GM23338 (cell line): ENCODE results near the gene SPATA9. TPM values are rescaled to one million over a fixed set of nuclear protein-coding genes. Genes with fewer than 3 reads are reported as not detected.

Source experiments
- ATAC-seq: fragments of 200-7000 bp; cut with Tn5 transposase; 3 replicates; pipeline ENCODE4 v1.9.1; 2020
- DNase-seq: peaks from one replicate; pipeline ENCODE4 v3.0.0-alpha.2; 2015; ENCODE audit warnings: low spot score
- H2AFZ ChIP-seq: fragments of 200-600 bp; sonication (generic); 2 replicates; pipeline ENCODE4 v1.8.0; 2016; ENCODE audit warnings: antibody characterized with exemption, mild to moderate bottlenecking, moderate library complexity
- H3F3A ChIP-seq: fragments of 200-600 bp; sonication (generic); replicated peaks from 2 replicates; pipeline ENCODE4 v1.8.0; 2017; ENCODE audit warnings: antibody characterized with exemption, mixed run types, low read depth
- H3K27ac ChIP-seq: fragments of 200-600 bp; sonication (generic); 2 replicates; pipeline ENCODE4 v1.6.1; 2016; ENCODE audit warnings: low read depth
- H3K27me3 ChIP-seq: fragments of 200-600 bp; sonication (generic); 2 replicates; pipeline ENCODE4 v1.8.0; 2016; ENCODE audit warnings: mild to moderate bottlenecking, mixed run types, moderate library complexity; ENCODE audit not compliant: insufficient read depth
- H3K36me3 ChIP-seq: fragments of 200-600 bp; sonication (generic); 2 replicates; pipeline ENCODE4 v1.8.0; 2016; ENCODE audit warnings: mild to moderate bottlenecking; ENCODE audit not compliant: insufficient read depth
- H3K4me1 ChIP-seq: fragments of 200-600 bp; sonication (generic); 2 replicates; pipeline ENCODE4 v1.8.0; 2016; ENCODE audit warnings: mild to moderate bottlenecking, moderate library complexity; ENCODE audit not compliant: insufficient read depth
- H3K4me2 ChIP-seq: fragments of 200-600 bp; sonication (generic); 2 replicates; pipeline ENCODE4 v1.7.1; 2017; ENCODE audit warnings: mixed run types
- H3K4me3 ChIP-seq: fragments of 200-600 bp; sonication (generic); 2 replicates; pipeline ENCODE4 v1.6.1; 2016; ENCODE audit warnings: mixed run types
- H3K79me2 ChIP-seq: fragments of 200-600 bp; sonication (generic); replicated peaks from 2 replicates; pipeline ENCODE4 v1.8.0; 2017; ENCODE audit warnings: mild to moderate bottlenecking; ENCODE audit not compliant: insufficient read depth
- H3K9me2 ChIP-seq: fragments of 200-600 bp; sonication (generic); 2 replicates; pipeline ENCODE4 v1.8.0; 2017; ENCODE audit not compliant: insufficient read depth
- H4K20me1 ChIP-seq: fragments of 200-600 bp; sonication (generic); replicated peaks from 2 replicates; pipeline ENCODE4 v1.8.0; 2017; ENCODE audit warnings: mild to moderate bottlenecking; ENCODE audit not compliant: insufficient read depth
- H3K27ac Mint-ChIP-seq: 2 replicates; pipeline ENCODE4 v1.8.0; 2020; ENCODE audit warnings: inconsistent platforms, mild to moderate bottlenecking, moderate library complexity, mixed read lengths
- H3K27me3 Mint-ChIP-seq: 3 replicates; pipeline ENCODE4 v1.8.0; 2022; ENCODE audit warnings: low read depth, mild to moderate bottlenecking, moderate library complexity, mixed read lengths, inconsistent platforms; ENCODE audit not compliant: insufficient read depth, poor library complexity
- H3K36me3 Mint-ChIP-seq: 3 replicates; pipeline ENCODE4 v1.8.0; 2021; ENCODE audit warnings: low read depth, mild to moderate bottlenecking, inconsistent platforms, moderate library complexity, mixed read lengths
- H3K4me1 Mint-ChIP-seq: 3 replicates; pipeline ENCODE4 v1.8.0; 2020; ENCODE audit warnings: mild to moderate bottlenecking, inconsistent platforms, mixed read lengths
- H3K4me3 Mint-ChIP-seq: 3 replicates; pipeline ENCODE4 v1.8.0; 2021; ENCODE audit warnings: moderate library complexity, mild to moderate bottlenecking, inconsistent platforms, mixed read lengths
- H3K9me3 Mint-ChIP-seq: 3 replicates; pipeline ENCODE4 v1.8.0; 2020; ENCODE audit warnings: moderate library complexity, mild to moderate bottlenecking, inconsistent platforms, mixed read lengths
- CREB1 ChIP-seq: fragments of 250-450 bp; sonication (Bioruptor Pico); IDR thresholded peaks from 2 replicates; pipeline ENCODE4 v1.5.0; 2020; ENCODE audit warnings: low read depth, mild to moderate bottlenecking, moderate library complexity
- EZH2 ChIP-seq: fragments of 200-600 bp; sonication (generic); IDR thresholded peaks from one replicate; pipeline ENCODE4 v1.8.0; 2017; ENCODE audit warnings: antibody characterized with exemption, mild to moderate bottlenecking, low read depth; ENCODE audit not compliant: unreplicated experiment
- EZH2phosphoT487 ChIP-seq: fragments of 200-600 bp; sonication (generic); IDR thresholded peaks from one replicate; pipeline ENCODE4 v1.8.1; 2018; ENCODE audit warnings: antibody characterized with exemption; ENCODE audit not compliant: unreplicated experiment
- NANOG ChIP-seq: IDR thresholded peaks from 2 replicates; pipeline ENCODE4 v1.6.1; 2016; ENCODE audit warnings: antibody characterized with exemption, borderline replicate concordance
- POLR2AphosphoS5 ChIP-seq: IDR thresholded peaks from 2 replicates; pipeline ENCODE4 v1.6.1; 2016; ENCODE audit warnings: antibody characterized with exemption, low read depth
- STAT1 ChIP-seq: IDR thresholded peaks from one replicate; pipeline ENCODE4 v1.6.1; 2016; ENCODE audit warnings: antibody characterized with exemption; ENCODE audit not compliant: unreplicated experiment
- ZNF114 ChIP-seq: fragments of 250-450 bp; sonication (Bioruptor Pico); IDR thresholded peaks from 2 replicates; pipeline ENCODE4 v1.5.0; 2020; ENCODE audit warnings: mild to moderate bottlenecking, moderate library complexity
- ZNF331 ChIP-seq: fragments of 250-450 bp; sonication (Bioruptor Pico); IDR thresholded peaks from 2 replicates; pipeline ENCODE4 v1.5.0; 2020; ENCODE audit warnings: low read depth, mild to moderate bottlenecking, moderate library complexity
- polyA plus RNA-seq: library from polyadenylated mRNA; unstranded; fragments of >200 nt; fragmentation: Nextera tagmentation; extraction: Ambion mirVana; gene quantifications from 2 replicates; pipeline ENCODE4 v1.2.1, GENCODE V29; 2016
- total RNA-seq: library from RNA; depleted of rRNA; stranded (reverse); fragments of >200 nt; shearing (Covaris generic); gene quantifications from 2 replicates; pipeline ENCODE4 v1.2.3, GENCODE V29; 2014
- TF ChIP-seq, protein P1 (sequence below): IDR thresholded peaks from 2 replicates; pipeline ENCODE4 v1.6.1; 2016; ENCODE audit warnings: antibody characterized with exemption
- TF ChIP-seq, protein P2 (sequence below): IDR thresholded peaks from one replicate; pipeline ENCODE4 v1.6.1; 2018; ENCODE audit warnings: antibody characterized with exemption; ENCODE audit not compliant: unreplicated experiment

Gene SPATA9
- total and polyA plus RNA-seq, 2 experiments from 2014 or later = not detected

DNA sequence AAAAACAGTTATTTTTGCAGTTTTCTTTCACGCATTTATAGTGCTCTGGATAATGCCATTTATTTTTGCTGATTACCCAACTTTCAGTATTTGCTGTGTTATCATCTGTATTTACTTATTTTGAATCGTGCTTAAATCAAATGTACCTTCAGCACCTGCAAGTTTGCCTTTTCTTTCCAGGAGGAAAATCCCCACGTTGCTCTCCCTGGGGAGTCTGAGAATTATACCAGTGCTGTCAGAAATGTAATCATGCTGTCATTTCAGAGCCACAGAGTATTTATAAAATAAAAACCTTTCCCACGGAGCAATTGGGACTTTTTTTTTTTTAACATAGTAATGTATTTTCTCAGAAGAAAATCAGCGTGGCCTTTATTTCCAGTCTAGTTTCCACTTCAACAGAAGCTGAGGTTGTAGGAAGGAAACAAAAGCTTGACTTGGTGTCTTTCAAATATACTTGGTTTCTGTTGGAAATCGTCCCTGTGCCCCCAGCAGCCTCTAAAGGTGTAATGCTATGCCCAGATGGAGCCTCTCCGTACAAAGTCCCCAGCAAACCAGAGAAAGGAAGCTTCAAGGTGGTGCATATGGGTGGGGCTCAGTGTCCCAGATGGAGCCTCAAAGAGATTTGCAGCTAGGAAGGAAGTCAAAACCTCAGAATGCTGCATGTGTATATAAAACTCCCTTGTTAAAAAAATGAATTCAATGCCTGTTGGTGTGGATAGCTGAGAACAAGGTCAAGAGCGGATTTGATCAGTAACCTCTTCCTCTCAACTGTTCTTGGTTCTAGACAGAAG is 60.8 kb downstream of the SPATA9 start:
- H3F3A ChIP-seq = no peaks in the 10 kb centered on the region
- H3K79me2 ChIP-seq = no peaks in the 10 kb centered on the region
- H3K4me1 ChIP-seq = peaks cover 7% of the 10 kb centered on the region; the same call in 1 of the 2 replicates
- H3K9me3 Mint-ChIP-seq = peaks cover 5% of the 10 kb centered on the region; the same call in 2 of the 3 replicates
- no peak overlapping the region for H3K4me3 ChIP-seq
- ATAC-seq (no peak), DNase-seq (no peak)
- H3K27ac ChIP-seq = no peak overlapping the region
- H3K36me3 ChIP-seq = no peaks in the 10 kb centered on the region
- TF ChIP-seq EZH2phosphoT487 (no peak), ZNF331 (no peak)
- H3K9me2 ChIP-seq = peaks cover 7% of the 10 kb centered on the region; the same call in 1 of the 2 replicates
- no peak overlapping the region for H3K27ac Mint-ChIP-seq
- H3K27me3 ChIP-seq = peaks cover 65% of the 10 kb centered on the region
- H2AFZ ChIP-seq = no peak overlapping the region
- peaks cover 43% of the 10 kb centered on the region for H3K27me3 Mint-ChIP-seq
- peaks cover 13% of the 10 kb centered on the region for H3K4me1 Mint-ChIP-seq
- peaks cover 3% of the 10 kb centered on the region; the same call in 1 of the 3 replicates for H3K36me3 Mint-ChIP-seq
- peak overlapping the region; percentile 68 for H3K4me3 Mint-ChIP-seq
- no peaks in the 10 kb centered on the region for H4K20me1 ChIP-seq
- no peak overlapping the region for H3K4me2 ChIP-seq

DNA sequence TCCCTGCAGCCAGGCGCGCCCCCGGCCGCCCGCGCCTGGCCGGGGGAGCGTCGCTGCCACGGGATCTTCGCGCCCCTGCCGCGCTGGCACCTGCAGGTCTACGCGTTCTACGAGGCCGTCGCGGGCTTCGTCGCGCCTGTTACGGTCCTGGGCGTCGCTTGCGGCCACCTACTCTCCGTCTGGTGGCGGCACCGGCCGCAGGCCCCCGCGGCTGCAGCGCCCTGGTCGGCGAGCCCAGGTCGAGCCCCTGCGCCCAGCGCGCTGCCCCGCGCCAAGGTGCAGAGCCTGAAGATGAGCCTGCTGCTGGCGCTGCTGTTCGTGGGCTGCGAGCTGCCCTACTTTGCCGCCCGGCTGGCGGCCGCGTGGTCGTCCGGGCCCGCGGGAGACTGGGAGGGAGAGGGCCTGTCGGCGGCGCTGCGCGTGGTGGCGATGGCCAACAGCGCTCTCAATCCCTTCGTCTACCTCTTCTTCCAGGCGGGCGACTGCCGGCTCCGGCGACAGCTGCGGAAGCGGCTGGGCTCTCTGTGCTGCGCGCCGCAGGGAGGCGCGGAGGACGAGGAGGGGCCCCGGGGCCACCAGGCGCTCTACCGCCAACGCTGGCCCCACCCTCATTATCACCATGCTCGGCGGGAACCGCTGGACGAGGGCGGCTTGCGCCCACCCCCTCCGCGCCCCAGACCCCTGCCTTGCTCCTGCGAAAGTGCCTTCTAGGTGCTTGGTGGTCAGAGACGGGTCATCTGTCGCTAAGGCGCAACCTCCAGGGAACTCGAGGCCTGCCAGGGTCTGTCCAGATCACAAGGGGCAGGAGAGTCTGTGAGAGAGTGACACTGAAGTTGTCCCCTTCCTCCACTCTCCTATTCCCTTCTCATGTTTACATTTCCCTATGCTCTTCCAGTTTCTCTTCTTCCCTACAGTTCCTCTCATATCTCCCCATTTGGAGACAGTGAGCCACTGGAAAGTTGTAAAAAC is 61.6 kb downstream of the SPATA9 start:
- H3K9me3 Mint-ChIP-seq = peaks cover 5% of the 10 kb centered on the region; the same call in 2 of the 3 replicates
- H3K4me1 Mint-ChIP-seq = peaks cover 13% of the 10 kb centered on the region
- H3F3A ChIP-seq = no peaks in the 10 kb centered on the region
- H3K27ac Mint-ChIP-seq = no peak overlapping the region
- H3K4me1 ChIP-seq = peaks cover 7% of the 10 kb centered on the region; the same call in 1 of the 2 replicates
- H3K36me3 ChIP-seq = no peaks in the 10 kb centered on the region
- H3K36me3 Mint-ChIP-seq = peaks cover 3% of the 10 kb centered on the region; the same call in 1 of the 3 replicates
- peaks cover 65% of the 10 kb centered on the region for H3K27me3 ChIP-seq
- H3K9me2 ChIP-seq = peaks cover 7% of the 10 kb centered on the region; the same call in 1 of the 2 replicates
- peak overlapping the region; percentile 78 for H3K4me2 ChIP-seq
- H3K79me2 ChIP-seq = no peaks in the 10 kb centered on the region
- peak; percentile 71 for ATAC-seq
- peak overlapping the region; percentile 68 for H3K4me3 Mint-ChIP-seq
- DNase-seq = peak; percentile 65
- H3K4me3 ChIP-seq = peak overlapping the region; percentile 62
- H3K27me3 Mint-ChIP-seq = peaks cover 43% of the 10 kb centered on the region
- H2AFZ ChIP-seq = peak overlapping the region; percentile 84
- H3K27ac ChIP-seq = no peak overlapping the region
- TF ChIP-seq NANOG = no peak
- peak; percentile 43 for TF ChIP-seq EZH2
- no peaks in the 10 kb centered on the region for H4K20me1 ChIP-seq

DNA sequence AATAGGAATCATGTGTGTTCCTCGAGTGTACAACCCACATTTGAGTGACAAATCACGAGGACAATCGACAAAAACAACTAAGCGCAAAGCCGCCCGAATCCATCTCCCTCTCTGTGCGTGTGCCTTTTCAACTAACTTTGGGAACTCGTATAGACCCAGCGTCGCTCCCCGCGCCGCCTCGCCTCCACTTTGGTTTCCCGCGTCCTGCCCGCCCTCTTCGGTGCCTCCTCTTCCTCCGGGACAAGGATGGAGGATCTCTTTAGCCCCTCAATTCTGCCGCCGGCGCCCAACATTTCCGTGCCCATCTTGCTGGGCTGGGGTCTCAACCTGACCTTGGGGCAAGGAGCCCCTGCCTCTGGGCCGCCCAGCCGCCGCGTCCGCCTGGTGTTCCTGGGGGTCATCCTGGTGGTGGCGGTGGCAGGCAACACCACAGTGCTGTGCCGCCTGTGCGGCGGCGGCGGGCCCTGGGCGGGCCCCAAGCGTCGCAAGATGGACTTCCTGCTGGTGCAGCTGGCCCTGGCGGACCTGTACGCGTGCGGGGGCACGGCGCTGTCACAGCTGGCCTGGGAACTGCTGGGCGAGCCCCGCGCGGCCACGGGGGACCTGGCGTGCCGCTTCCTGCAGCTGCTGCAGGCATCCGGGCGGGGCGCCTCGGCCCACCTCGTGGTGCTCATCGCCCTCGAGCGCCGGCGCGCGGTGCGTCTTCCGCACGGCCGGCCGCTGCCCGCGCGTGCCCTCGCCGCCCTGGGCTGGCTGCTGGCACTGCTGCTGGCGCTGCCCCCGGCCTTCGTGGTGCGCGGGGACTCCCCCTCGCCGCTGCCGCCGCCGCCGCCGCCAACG is 62.5 kb downstream of the SPATA9 start, which contains the start of gene GPR150:
TSS of gene GPR150 (plus strand) at position 58 of the 840 bp plus-strand sequence. CDS start at position 247, 189 bp downstream.
- DNase-seq (peak; percentile 66), ATAC-seq (peak; percentile 61)
- Histone ChIP-seq H3K36me3 (no peaks in the 10 kb centered on the region), H3K79me2 (no peaks in the 10 kb centered on the region), H3K27me3 (peaks cover 65% of the 10 kb centered on the region), H3K27ac (no peak within 1 kb of the TSS), H3K9me2 (peaks cover 7% of the 10 kb centered on the region; the same call in 1 of the 2 replicates), H3F3A (no peaks in the 10 kb centered on the region), H3K4me3 (peak within 1 kb of the TSS; percentile 62), H3K4me2 (peak within 1 kb of the TSS; percentile 78), H4K20me1 (no peaks in the 10 kb centered on the region), H2AFZ (peak within 1 kb of the TSS; percentile 97), H3K4me1 (peaks cover 7% of the 10 kb centered on the region; the same call in 1 of the 2 replicates)
- H3K27ac Mint-ChIP-seq = no peak within 1 kb of the TSS
- peak within 1 kb of the TSS; percentile 82 for H3K4me3 Mint-ChIP-seq
- peaks cover 5% of the 10 kb centered on the region; the same call in 2 of the 3 replicates for H3K9me3 Mint-ChIP-seq
- peaks cover 43% of the 10 kb centered on the region for H3K27me3 Mint-ChIP-seq
- peaks cover 13% of the 10 kb centered on the region for H3K4me1 Mint-ChIP-seq
- peaks cover 3% of the 10 kb centered on the region; the same call in 1 of the 3 replicates for H3K36me3 Mint-ChIP-seq
- no peak for TF ChIP-seq EZH2
- TF ChIP-seq, protein P1, sequence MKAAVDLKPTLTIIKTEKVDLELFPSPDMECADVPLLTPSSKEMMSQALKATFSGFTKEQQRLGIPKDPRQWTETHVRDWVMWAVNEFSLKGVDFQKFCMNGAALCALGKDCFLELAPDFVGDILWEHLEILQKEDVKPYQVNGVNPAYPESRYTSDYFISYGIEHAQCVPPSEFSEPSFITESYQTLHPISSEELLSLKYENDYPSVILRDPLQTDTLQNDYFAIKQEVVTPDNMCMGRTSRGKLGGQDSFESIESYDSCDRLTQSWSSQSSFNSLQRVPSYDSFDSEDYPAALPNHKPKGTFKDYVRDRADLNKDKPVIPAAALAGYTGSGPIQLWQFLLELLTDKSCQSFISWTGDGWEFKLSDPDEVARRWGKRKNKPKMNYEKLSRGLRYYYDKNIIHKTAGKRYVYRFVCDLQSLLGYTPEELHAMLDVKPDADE = no peak
- no peak for TF ChIP-seq STAT1
- TF ChIP-seq CREB1 (CRISPR knock-in tag) = no peak
- no peak for TF ChIP-seq POLR2AphosphoS5
- TF ChIP-seq EZH2phosphoT487 = no peak
- TF ChIP-seq ZNF114 (CRISPR knock-in tag) = no peak
- TF ChIP-seq, protein P2, sequence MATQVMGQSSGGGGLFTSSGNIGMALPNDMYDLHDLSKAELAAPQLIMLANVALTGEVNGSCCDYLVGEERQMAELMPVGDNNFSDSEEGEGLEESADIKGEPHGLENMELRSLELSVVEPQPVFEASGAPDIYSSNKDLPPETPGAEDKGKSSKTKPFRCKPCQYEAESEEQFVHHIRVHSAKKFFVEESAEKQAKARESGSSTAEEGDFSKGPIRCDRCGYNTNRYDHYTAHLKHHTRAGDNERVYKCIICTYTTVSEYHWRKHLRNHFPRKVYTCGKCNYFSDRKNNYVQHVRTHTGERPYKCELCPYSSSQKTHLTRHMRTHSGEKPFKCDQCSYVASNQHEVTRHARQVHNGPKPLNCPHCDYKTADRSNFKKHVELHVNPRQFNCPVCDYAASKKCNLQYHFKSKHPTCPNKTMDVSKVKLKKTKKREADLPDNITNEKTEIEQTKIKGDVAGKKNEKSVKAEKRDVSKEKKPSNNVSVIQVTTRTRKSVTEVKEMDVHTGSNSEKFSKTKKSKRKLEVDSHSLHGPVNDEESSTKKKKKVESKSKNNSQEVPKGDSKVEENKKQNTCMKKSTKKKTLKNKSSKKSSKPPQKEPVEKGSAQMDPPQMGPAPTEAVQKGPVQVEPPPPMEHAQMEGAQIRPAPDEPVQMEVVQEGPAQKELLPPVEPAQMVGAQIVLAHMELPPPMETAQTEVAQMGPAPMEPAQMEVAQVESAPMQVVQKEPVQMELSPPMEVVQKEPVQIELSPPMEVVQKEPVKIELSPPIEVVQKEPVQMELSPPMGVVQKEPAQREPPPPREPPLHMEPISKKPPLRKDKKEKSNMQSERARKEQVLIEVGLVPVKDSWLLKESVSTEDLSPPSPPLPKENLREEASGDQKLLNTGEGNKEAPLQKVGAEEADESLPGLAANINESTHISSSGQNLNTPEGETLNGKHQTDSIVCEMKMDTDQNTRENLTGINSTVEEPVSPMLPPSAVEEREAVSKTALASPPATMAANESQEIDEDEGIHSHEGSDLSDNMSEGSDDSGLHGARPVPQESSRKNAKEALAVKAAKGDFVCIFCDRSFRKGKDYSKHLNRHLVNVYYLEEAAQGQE = no peak
- TF ChIP-seq ZNF331 = no peak
